K562 (cell line): Measurements from ENCODE around the gene IFRD1. TPM values are rescaled to one million over a fixed set of nuclear protein-coding genes. Genes with fewer than 3 reads are reported as not detected.

Experiments used
- FIP1L1 ChIP-seq: fragments of 200-400 bp; formaldehyde crosslinking; IDR thresholded peaks from 2 replicates; pipeline ENCODE4 v1.6.1; 2018; ENCODE audit warnings: mild to moderate bottlenecking, low read depth, low read length; ENCODE audit not compliant: poor library complexity, severe bottlenecking
- HDAC6 ChIP-seq: IDR thresholded peaks from 2 replicates; pipeline ENCODE4 v1.6.1; 2012; ENCODE audit warnings: low read depth, mild to moderate bottlenecking, control low read depth, inconsistent platforms, low read length, moderate library complexity
- KLF10 ChIP-seq: fragments of 250-450 bp; sonication (Bioruptor Pico); IDR thresholded peaks from 2 replicates; pipeline ENCODE4 v1.6.1; 2021; ENCODE audit warnings: matching md5 sums
- MTA3 ChIP-seq: fragments of 450-650 bp; formaldehyde crosslinking; IDR thresholded peaks from 2 replicates; pipeline ENCODE4 v1.6.1; 2017; ENCODE audit warnings: mild to moderate bottlenecking, borderline replicate concordance
- MTF1 ChIP-seq: fragments of 250-450 bp; sonication (Bioruptor Pico); IDR thresholded peaks from 2 replicates; pipeline ENCODE4 v1.9.0; 2021; ENCODE audit warnings: moderate library complexity, mild to moderate bottlenecking, inconsistent platforms, borderline replicate concordance
- ZNF561 ChIP-seq: fragments of 450-650 bp; formaldehyde crosslinking; conservative IDR thresholded peaks from 2 replicates; pipeline ENCODE4 v1.4.0; 2020; ENCODE audit warnings: mild to moderate bottlenecking, moderate library complexity
- polyA plus RNA-seq, 8 experiments: library from polyadenylated mRNA; depleted of rRNA in 4 of 8; stranded (reverse) in 5 of 8; unstranded in 3 of 8; fragments of >200 nt; fragmentation: Nextera tagmentation in 2 of 8; fragmentation: Illumina TruSeq in 1 of 8; extraction: Ambion mirVana in 2 of 8; extraction: Trizol in 1 of 8; gene quantifications; 2 replicates each; pipeline versions ENCODE4 v1.2.1 to v1.2.3, GENCODE V29; 2011 to 2014; ENCODE audit warnings: inconsistent platforms in 1 of 8, missing spikeins in 1 of 8
- total RNA-seq, 7 experiments: library from RNA; depleted of rRNA in 6 of 7; stranded (reverse); fragments of >200 nt in 6 of 7; fragmentation: Illumina TruSeq in 2 of 7; extraction: Trizol in 2 of 7; gene quantifications; 2 replicates each; pipeline versions ENCODE4 v1.2.1 to v1.2.3, GENCODE V29; 2011 to 2021; ENCODE audit warnings: low replicate concordance in 1 of 7
- TF ChIP-seq, protein P1 (sequence below): fragments of 200-800 bp; sonication (Bioruptor generic); IDR thresholded peaks from 2 replicates; pipeline ENCODE4 v1.6.1; 2017; ENCODE audit warnings: missing genetic modification characterization, missing compliant biosample characterization
- TF ChIP-seq, protein P2 (sequence below): sonication (generic); formaldehyde crosslinking; IDR thresholded peaks from 2 replicates; pipeline ENCODE4 v1.8.0; 2022; ENCODE audit warnings: mild to moderate bottlenecking, missing genetic modification reagents
- TF ChIP-seq, protein P3 (sequence below), 3 experiments: IDR thresholded peaks in 2 of 3; conservative IDR thresholded peaks in 1 of 3; 2 replicates each; pipeline ENCODE4 v1.5.1; 2011 to 2012; ENCODE audit warnings: low read length in 3 of 3, mild to moderate bottlenecking in 3 of 3, control low read depth in 2 of 3, improper control_type of control experiment in 1 of 3, inconsistent platforms in 1 of 3, low read depth in 1 of 3, mixed read lengths in 1 of 3, moderate library complexity in 1 of 3; ENCODE audit not compliant: insufficient read depth in 2 of 3
- TF ChIP-seq, protein P4 (sequence below): fragments of 250-450 bp; sonication (Bioruptor Pico); IDR thresholded peaks from 2 replicates; pipeline ENCODE4 v1.8.0; 2021; ENCODE audit warnings: borderline replicate concordance, mild to moderate bottlenecking, moderate library complexity; ENCODE audit not compliant: poor library complexity, severe bottlenecking
- TF ChIP-seq, protein P5 (sequence below), 2 experiments: fragments of 450-650 bp; IDR thresholded peaks; 2 replicates each; pipeline ENCODE4 v1.6.1; 2018; ENCODE audit warnings: mild to moderate bottlenecking in 2 of 2, low read depth in 1 of 2; ENCODE audit not compliant: partially characterized antibody in 2 of 2

IFRD1 gene
- total and polyA plus RNA-seq, 9 of the 15 experiments (the other 6 are each of a cell fraction or from before 2014, with no cell fraction given): 27.6 to 81.8 (median 68.1) TPM

DNA sequence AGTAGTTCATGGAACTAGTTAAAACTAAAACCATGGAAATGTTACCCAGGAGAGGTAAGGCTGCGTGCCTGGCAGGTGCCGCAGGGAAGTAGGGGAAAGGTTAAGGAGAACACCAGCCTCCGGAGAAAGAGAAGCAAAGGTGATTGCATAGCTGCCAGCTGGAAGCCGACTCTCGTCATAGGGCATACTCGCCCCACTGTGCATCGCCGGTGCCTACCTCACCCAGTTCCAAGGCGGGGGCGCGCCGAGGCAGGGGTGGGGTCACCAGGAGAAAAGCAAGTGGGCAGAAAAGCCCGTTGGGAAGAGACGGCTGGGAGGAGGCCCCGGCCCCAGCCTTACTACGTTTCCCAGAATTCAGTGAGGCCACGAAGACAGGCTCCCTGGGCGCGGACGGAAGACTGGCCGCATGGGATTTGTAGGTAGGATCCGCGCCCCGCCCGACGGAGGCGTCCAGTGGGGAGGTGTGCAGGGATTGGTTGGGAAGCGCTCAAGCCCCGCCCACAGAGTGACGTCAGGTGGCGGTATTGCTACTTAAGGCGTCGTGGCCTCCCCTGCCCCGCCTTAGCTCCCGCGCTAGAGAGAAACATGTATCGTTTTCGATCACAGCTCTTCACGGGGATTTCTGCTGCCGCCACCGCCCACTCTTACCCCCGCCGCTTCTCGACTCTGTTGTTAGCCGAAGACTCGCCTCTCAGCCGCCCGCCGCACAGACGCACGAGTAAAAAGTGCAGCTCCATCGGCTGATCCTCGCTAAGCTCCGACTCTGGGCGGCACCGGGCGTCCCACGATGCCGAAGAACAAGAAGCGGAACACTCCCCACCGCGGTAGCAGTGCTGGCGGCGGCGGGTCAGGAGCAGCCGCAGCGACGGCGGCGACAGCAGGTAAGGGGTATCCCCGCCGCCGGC lies at the start of gene IFRD1 (continued):
- TF ChIP-seq, protein P1, sequence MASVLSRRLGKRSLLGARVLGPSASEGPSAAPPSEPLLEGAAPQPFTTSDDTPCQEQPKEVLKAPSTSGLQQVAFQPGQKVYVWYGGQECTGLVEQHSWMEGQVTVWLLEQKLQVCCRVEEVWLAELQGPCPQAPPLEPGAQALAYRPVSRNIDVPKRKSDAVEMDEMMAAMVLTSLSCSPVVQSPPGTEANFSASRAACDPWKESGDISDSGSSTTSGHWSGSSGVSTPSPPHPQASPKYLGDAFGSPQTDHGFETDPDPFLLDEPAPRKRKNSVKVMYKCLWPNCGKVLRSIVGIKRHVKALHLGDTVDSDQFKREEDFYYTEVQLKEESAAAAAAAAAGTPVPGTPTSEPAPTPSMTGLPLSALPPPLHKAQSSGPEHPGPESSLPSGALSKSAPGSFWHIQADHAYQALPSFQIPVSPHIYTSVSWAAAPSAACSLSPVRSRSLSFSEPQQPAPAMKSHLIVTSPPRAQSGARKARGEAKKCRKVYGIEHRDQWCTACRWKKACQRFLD (CRISPR knock-in tag): no peak; the same call in 1 of the 2 replicates
- no peak for TF ChIP-seq ZNF561 (CRISPR knock-in tag)
- no peak for TF ChIP-seq HDAC6
- TF ChIP-seq, protein P2, sequence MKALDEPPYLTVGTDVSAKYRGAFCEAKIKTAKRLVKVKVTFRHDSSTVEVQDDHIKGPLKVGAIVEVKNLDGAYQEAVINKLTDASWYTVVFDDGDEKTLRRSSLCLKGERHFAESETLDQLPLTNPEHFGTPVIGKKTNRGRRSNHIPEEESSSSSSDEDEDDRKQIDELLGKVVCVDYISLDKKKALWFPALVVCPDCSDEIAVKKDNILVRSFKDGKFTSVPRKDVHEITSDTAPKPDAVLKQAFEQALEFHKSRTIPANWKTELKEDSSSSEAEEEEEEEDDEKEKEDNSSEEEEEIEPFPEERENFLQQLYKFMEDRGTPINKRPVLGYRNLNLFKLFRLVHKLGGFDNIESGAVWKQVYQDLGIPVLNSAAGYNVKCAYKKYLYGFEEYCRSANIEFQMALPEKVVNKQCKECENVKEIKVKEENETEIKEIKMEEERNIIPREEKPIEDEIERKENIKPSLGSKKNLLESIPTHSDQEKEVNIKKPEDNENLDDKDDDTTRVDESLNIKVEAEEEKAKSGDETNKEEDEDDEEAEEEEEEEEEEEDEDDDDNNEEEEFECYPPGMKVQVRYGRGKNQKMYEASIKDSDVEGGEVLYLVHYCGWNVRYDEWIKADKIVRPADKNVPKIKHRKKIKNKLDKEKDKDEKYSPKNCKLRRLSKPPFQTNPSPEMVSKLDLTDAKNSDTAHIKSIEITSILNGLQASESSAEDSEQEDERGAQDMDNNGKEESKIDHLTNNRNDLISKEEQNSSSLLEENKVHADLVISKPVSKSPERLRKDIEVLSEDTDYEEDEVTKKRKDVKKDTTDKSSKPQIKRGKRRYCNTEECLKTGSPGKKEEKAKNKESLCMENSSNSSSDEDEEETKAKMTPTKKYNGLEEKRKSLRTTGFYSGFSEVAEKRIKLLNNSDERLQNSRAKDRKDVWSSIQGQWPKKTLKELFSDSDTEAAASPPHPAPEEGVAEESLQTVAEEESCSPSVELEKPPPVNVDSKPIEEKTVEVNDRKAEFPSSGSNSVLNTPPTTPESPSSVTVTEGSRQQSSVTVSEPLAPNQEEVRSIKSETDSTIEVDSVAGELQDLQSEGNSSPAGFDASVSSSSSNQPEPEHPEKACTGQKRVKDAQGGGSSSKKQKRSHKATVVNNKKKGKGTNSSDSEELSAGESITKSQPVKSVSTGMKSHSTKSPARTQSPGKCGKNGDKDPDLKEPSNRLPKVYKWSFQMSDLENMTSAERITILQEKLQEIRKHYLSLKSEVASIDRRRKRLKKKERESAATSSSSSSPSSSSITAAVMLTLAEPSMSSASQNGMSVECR (CRISPR knock-in tag): peak; percentile 59
- TF ChIP-seq, protein P3, sequence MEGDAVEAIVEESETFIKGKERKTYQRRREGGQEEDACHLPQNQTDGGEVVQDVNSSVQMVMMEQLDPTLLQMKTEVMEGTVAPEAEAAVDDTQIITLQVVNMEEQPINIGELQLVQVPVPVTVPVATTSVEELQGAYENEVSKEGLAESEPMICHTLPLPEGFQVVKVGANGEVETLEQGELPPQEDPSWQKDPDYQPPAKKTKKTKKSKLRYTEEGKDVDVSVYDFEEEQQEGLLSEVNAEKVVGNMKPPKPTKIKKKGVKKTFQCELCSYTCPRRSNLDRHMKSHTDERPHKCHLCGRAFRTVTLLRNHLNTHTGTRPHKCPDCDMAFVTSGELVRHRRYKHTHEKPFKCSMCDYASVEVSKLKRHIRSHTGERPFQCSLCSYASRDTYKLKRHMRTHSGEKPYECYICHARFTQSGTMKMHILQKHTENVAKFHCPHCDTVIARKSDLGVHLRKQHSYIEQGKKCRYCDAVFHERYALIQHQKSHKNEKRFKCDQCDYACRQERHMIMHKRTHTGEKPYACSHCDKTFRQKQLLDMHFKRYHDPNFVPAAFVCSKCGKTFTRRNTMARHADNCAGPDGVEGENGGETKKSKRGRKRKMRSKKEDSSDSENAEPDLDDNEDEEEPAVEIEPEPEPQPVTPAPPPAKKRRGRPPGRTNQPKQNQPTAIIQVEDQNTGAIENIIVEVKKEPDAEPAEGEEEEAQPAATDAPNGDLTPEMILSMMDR (IDR thresholded peaks at IDR 0.05 in 2 of 3, conservative IDR thresholded peaks at IDR 0.05 in 1 of 3; ENCODE audit: insufficient read depth in 2 of 3, low read depth in 1 of 3, low read length in 3 of 3): 0 out of 6 replicates have a peak, but pooled peaks of 1 of the 3 experiments have one; percentile 6
- TF ChIP-seq, protein P4, sequence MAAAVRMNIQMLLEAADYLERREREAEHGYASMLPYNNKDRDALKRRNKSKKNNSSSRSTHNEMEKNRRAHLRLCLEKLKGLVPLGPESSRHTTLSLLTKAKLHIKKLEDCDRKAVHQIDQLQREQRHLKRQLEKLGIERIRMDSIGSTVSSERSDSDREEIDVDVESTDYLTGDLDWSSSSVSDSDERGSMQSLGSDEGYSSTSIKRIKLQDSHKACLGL (CRISPR knock-in tag): no peak
- TF ChIP-seq MTA3: peak; percentile 100
- TF ChIP-seq, protein P5, sequence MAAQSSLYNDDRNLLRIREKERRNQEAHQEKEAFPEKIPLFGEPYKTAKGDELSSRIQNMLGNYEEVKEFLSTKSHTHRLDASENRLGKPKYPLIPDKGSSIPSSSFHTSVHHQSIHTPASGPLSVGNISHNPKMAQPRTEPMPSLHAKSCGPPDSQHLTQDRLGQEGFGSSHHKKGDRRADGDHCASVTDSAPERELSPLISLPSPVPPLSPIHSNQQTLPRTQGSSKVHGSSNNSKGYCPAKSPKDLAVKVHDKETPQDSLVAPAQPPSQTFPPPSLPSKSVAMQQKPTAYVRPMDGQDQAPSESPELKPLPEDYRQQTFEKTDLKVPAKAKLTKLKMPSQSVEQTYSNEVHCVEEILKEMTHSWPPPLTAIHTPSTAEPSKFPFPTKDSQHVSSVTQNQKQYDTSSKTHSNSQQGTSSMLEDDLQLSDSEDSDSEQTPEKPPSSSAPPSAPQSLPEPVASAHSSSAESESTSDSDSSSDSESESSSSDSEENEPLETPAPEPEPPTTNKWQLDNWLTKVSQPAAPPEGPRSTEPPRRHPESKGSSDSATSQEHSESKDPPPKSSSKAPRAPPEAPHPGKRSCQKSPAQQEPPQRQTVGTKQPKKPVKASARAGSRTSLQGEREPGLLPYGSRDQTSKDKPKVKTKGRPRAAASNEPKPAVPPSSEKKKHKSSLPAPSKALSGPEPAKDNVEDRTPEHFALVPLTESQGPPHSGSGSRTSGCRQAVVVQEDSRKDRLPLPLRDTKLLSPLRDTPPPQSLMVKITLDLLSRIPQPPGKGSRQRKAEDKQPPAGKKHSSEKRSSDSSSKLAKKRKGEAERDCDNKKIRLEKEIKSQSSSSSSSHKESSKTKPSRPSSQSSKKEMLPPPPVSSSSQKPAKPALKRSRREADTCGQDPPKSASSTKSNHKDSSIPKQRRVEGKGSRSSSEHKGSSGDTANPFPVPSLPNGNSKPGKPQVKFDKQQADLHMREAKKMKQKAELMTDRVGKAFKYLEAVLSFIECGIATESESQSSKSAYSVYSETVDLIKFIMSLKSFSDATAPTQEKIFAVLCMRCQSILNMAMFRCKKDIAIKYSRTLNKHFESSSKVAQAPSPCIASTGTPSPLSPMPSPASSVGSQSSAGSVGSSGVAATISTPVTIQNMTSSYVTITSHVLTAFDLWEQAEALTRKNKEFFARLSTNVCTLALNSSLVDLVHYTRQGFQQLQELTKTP (IDR thresholded peaks at IDR 0.05; ENCODE audit: low read depth in 1 of 2, partially characterized antibody in 2 of 2): peak in 1 of 2 experiments; percentile 99
- TF ChIP-seq KLF10 (CRISPR knock-in tag): 0 out of 2 replicates have a peak, but pooled peaks have one; percentile 24
- no peak for TF ChIP-seq MTF1 (CRISPR knock-in tag)
- TF ChIP-seq FIP1L1: peak; percentile 91
